ENCODE data around the gene BAHCC1.

BAHCC1 gene

DNA sequence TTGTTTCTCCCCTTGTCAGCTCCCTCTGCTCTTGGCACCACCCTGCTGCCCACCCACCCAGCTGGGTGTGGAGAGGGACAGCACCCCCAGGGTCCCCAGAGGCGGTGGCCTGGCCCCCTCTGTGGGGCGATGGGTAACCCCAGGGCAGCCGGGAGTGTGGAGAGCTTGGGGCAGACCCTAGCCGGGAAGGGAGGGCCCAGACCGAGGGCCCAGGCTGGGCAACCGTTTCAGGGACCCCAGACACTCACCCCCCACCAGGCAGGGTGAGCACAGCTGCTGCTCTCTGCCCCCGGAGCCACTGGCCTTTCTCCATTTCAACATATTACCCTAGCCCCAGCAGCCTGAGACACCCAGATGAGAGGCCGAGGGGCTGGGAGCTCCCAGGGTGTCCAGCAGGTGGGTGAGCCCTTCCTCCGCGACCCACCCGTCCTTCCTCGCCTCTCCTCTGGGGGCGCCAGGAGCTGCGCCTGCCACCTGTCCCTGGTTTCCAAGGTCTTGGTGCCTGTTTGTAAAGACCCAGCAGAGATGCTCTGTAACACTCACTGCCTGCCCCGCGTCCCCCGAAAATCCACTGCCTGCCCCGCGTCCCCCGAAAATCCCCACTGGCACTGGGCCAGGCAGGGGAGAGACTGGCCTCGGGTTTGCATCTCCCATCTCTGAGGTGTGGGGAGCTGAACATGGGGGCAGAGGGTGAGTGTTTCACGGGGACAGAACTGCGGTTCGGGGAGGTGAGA is 45.4 kb downstream of the BAHCC1 start:
- H4K20me1 ChIP-seq (ENCODE audit: insufficient read depth, low read length) = no peaks in the 10 kb centered on the region
- TF ChIP-seq, protein P1, sequence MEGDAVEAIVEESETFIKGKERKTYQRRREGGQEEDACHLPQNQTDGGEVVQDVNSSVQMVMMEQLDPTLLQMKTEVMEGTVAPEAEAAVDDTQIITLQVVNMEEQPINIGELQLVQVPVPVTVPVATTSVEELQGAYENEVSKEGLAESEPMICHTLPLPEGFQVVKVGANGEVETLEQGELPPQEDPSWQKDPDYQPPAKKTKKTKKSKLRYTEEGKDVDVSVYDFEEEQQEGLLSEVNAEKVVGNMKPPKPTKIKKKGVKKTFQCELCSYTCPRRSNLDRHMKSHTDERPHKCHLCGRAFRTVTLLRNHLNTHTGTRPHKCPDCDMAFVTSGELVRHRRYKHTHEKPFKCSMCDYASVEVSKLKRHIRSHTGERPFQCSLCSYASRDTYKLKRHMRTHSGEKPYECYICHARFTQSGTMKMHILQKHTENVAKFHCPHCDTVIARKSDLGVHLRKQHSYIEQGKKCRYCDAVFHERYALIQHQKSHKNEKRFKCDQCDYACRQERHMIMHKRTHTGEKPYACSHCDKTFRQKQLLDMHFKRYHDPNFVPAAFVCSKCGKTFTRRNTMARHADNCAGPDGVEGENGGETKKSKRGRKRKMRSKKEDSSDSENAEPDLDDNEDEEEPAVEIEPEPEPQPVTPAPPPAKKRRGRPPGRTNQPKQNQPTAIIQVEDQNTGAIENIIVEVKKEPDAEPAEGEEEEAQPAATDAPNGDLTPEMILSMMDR (IDR thresholded peaks at IDR 0.05; ENCODE audit: low read length) = peak; percentile 63
- no peak for TF ChIP-seq EZH2 (IDR thresholded peaks at IDR 0.05; ENCODE audit: borderline replicate concordance, low read length)
- H3K36me3 ChIP-seq (ENCODE audit: insufficient read depth, low read length) = no peaks in the 10 kb centered on the region
- H3K27ac ChIP-seq (ENCODE audit: low read depth, low read length, poor library complexity, severe bottlenecking) = no peak overlapping the region
- H3K79me2 ChIP-seq (ENCODE audit: insufficient read depth, low read length) = no peaks in the 10 kb centered on the region
- no peak overlapping the region for H3K4me3 ChIP-seq (ENCODE audit: low read depth, low read length, poor library complexity, severe bottlenecking)
- H3K27me3 ChIP-seq (ENCODE audit: insufficient read depth, low read length) = 0 out of 2 replicates have a peak, but pooled peaks cover 9% of the 10 kb centered on the region
- no peak overlapping the region for H2AFZ ChIP-seq (ENCODE audit: low read length)
- no peak overlapping the region for H3K9ac ChIP-seq (ENCODE audit: low read length)
- no peaks in the 10 kb centered on the region for H3K9me2 ChIP-seq (ENCODE audit: low read depth, low read length)
- H3K4me1 ChIP-seq (ENCODE audit: insufficient read depth, low read length, severe bottlenecking) = no peaks in the 10 kb centered on the region
- no peaks in the 10 kb centered on the region for H3K9me3 ChIP-seq (ENCODE audit: low read length)
- H3F3A ChIP-seq (ENCODE audit: insufficient read depth, low read length) = no peaks in the 10 kb centered on the region
- no peak overlapping the region for H3K4me2 ChIP-seq (ENCODE audit: low read length)

DNA sequence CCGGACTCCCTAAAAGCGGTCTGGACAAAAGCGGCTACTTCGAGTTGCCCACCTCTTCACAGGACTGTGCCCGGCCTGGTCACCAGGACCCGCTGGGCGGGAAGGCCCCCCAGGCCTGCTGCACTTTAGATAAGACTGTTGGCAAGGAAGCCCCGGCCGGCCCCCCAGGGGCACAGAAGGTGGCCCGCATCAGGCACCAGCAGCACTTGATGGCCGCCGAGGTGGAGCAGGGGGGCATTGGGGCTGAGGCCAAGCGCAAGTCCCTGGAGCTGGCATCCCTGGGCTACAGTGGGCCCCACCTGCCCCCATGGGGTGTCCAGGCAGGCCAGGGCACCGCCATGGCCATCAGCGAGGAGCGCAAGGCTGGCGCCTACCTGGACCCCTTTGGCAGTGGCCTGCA is 47.5 kb downstream of the BAHCC1 start:
- Histone ChIP-seq H3F3A (ENCODE audit: insufficient read depth, low read length) (no peaks in the 10 kb centered on the region), H3K9me3 (ENCODE audit: low read length) (no peaks in the 10 kb centered on the region), H3K4me2 (ENCODE audit: low read length) (no peak overlapping the region), H3K4me1 (ENCODE audit: insufficient read depth, low read length, severe bottlenecking) (no peaks in the 10 kb centered on the region), H3K9ac (ENCODE audit: low read length) (no peak overlapping the region), H3K4me3 (ENCODE audit: low read depth, low read length, poor library complexity, severe bottlenecking) (no peak overlapping the region), H2AFZ (ENCODE audit: low read length) (no peak overlapping the region), H3K9me2 (ENCODE audit: low read depth, low read length) (no peaks in the 10 kb centered on the region), H3K79me2 (ENCODE audit: insufficient read depth, low read length) (no peaks in the 10 kb centered on the region), H3K27ac (ENCODE audit: low read depth, low read length, poor library complexity, severe bottlenecking) (no peak overlapping the region), H4K20me1 (ENCODE audit: insufficient read depth, low read length) (no peaks in the 10 kb centered on the region), H3K27me3 (ENCODE audit: insufficient read depth, low read length) (0 out of 2 replicates have a peak, but pooled peaks cover 4% of the 10 kb centered on the region), H3K36me3 (ENCODE audit: insufficient read depth, low read length) (no peaks in the 10 kb centered on the region)
- TF ChIP-seq EZH2 (IDR thresholded peaks at IDR 0.05; ENCODE audit: borderline replicate concordance, low read length) = no peak
- TF ChIP-seq, protein P1 (IDR thresholded peaks at IDR 0.05; ENCODE audit: low read length) = no peak

DNA sequence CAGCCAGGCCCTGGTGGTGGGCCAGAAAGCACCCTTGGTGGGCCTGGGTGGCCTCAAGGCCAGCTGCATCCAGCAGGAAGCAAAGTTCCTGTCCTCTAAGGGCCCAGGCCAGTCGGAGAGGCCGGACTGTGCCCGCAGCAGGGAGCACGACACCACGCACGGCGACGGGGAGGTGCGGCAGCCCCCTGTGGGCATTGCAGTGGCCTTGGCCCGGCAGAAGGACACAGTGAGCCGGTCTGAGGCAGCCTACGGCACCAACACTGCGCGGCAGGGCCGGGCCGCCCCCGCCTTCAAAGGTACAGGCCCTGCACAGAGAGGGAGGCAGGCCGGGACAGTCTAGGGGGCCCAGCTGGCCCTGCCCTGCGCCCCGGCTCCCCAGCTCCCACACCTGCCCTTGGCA is 48.0 kb downstream of the BAHCC1 start:
- no peak overlapping the region for H3K4me2 ChIP-seq (ENCODE audit: low read length)

More for the DNA sequence above, 48.0 kb downstream of the BAHCC1 start:
- H3K9ac ChIP-seq (ENCODE audit: low read length) = no peak overlapping the region
- H3K79me2 ChIP-seq (ENCODE audit: insufficient read depth, low read length) = no peaks in the 10 kb centered on the region
- TF ChIP-seq, protein P1 (IDR thresholded peaks at IDR 0.05; ENCODE audit: low read length) = no peak
- TF ChIP-seq EZH2 (IDR thresholded peaks at IDR 0.05; ENCODE audit: borderline replicate concordance, low read length) = no peak
- no peaks in the 10 kb centered on the region for H3K9me2 ChIP-seq (ENCODE audit: low read depth, low read length)
- H3K27me3 ChIP-seq (ENCODE audit: insufficient read depth, low read length) = 0 out of 2 replicates have a peak, but pooled peaks cover 4% of the 10 kb centered on the region
- H4K20me1 ChIP-seq (ENCODE audit: insufficient read depth, low read length) = no peaks in the 10 kb centered on the region
- H3K9me3 ChIP-seq (ENCODE audit: low read length) = no peaks in the 10 kb centered on the region
- H3K36me3 ChIP-seq (ENCODE audit: insufficient read depth, low read length) = no peaks in the 10 kb centered on the region
- H3F3A ChIP-seq (ENCODE audit: insufficient read depth, low read length) = no peaks in the 10 kb centered on the region
- no peaks in the 10 kb centered on the region for H3K4me1 ChIP-seq (ENCODE audit: insufficient read depth, low read length, severe bottlenecking)
- H3K4me3 ChIP-seq (ENCODE audit: low read depth, low read length, poor library complexity, severe bottlenecking) = no peak overlapping the region
- no peak overlapping the region for H3K27ac ChIP-seq (ENCODE audit: low read depth, low read length, poor library complexity, severe bottlenecking)
- no peak overlapping the region for H2AFZ ChIP-seq (ENCODE audit: low read length)

Measured in OCI-LY1 (cell line).